HG03280 (cell line): ENCODE measurements around the gene RGS17.
"Not testable (repeated sequence)": the region's sequence is repeated elsewhere in the genome, so short reads cannot be mapped to it uniquely, and the experiment has no call there.

Experiments
- ATAC-seq: cut with Tn5 transposase; IDR thresholded peaks from one replicate; pipeline ENCODE4 v1.9.1; 2021; ENCODE audit warnings: mild to moderate bottlenecking, moderate library complexity; ENCODE audit not compliant: unreplicated experiment

The RGS17 gene

DNA sequence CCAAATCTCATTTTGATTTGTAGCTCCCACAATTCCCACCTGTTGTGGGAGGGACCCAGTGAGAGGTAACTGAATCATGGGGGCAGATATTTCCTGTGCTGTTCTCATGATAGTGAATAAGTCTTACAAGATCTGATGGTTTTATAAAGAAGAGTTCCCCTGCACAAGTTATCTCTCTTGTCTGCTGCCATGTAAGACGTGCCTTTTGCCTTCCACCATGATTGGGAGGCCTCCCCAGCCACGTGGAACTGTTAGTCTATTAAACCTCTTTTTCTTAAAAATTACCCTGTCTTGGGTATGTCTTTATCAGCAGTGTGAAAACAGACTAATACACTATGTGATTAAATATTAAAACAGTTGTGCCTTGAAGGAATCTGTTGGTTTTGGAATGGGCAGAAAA is 131.5 kb downstream of the RGS17 start:
- ATAC-seq = not testable (repeated sequence)

DNA sequence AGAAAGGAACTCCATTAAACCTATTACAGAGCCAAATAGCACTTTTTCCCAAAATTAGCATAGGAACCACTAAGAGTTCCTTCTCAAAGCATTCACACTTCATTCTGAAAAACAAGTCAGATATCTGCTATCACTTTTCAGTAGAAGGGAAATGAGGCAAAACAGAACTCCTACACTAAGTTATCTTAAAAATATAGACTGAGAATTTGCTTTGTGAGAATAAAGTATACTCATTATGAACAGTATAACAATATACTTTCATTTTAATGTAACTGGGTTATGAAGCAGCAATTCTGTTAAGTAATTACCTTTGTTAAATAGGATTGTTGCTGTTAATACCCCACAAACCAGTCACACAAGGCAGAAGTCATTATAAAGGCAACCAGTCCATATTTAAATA is 137.2 kb downstream of the RGS17 start:
- ATAC-seq = no peak

DNA sequence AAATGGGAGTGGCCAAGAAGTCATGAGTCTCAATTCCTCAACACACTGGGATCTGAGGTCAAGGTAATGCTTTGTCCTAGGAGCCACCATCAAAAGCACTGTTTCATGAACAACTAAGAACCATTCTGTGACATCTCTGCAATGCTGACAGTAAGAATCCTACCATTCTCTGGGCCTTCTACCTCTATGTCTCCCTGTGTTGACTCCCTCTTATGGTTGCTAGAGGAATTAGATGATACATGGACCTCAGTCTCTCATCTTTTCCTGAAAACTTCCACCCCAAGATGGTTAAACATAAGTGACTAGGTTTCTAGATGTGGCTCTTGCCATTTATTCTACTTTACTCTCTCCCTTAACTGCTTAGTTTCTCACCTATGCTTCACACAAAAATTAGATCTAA is 137.7 kb downstream of the RGS17 start:
- no peak for ATAC-seq

DNA sequence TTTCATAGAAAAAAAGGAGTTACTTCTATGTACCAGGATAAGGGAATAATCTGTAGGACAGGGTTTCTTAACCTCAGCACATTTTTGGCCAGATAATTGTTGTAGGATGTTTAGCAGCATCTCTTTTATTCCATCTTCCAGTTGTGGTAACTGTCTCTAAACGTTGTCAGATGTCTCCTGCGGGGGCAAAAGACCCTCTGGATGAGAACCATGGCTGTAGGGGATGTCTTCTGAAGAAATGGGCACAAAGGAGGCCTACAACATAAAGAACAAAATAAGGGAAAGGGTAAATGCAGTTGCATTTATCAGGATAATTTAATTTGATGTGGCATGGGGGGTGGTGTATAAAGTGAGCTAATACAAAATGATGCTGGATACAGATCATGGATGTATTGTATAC is 144.1 kb downstream of the RGS17 start:
- no peak for ATAC-seq

- not testable (repeated sequence) for ATAC-seq
These were observed 145.8 kb downstream of the RGS17 start for GRCh38 chr6:152985300-152985699.

- peak; percentile 22 for ATAC-seq
These were observed 146.6 kb downstream of the RGS17 start for GRCh38 chr6:152984513-152984872.

DNA sequence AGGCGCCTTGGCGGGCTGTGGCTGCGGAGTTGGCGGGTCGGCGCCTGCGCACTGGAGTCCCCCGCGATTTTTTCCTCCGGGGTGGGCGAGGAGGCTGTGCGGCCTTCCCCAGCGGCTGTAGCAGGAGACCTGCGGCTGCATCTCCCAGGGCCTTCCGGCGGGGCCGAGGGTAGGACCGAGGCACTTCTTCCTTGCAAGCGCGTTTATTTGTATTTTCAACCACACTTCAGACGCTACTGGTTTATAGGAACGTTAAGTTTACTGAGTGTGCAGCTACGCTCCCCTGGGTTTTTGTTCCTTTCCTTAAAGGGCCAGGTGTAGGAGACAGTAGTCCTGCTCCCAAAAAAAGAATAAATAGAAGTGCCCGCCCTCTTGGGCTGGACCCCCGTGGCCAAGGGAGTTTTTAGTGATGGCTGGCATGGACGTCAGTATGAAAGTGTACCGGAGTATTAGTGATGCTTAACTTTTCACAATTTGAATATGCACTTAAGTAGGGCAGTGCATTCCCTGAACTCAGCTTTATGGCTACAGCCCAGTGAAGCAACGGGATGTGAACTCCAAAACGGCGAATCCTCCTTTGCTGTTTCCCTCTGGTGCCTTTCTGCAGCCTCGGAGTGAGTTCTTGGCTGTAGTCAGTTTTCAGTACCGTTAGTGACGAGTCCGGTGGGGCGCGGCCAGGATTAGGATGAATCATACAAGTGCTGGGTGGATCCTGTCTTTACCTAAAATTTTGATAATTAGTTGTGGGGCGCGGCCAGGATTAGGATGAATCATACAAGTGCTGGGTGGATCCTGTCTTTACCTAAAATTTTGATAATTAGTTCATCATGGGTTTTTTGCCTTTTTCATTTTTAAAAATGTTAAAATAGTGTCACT is 147.2 kb downstream of the RGS17 start:
- ATAC-seq = peak; percentile 24

- ATAC-seq = peak; percentile 86
These were observed 148.0 kb downstream of the RGS17 start, which contains the start of gene FBXO5 for GRCh38 chr6:152982904-152983636. TSS of gene FBXO5 (minus strand) at chr6:152983041. CDS start at chr6:152982959, 82 bp downstream.

- peak; percentile 0 for ATAC-seq
These were observed 148.8 kb downstream of the RGS17 start for GRCh38 chr6:152981989-152982903.

- ATAC-seq = no peak
These were observed 149.9 kb downstream of the RGS17 start for GRCh38 chr6:152981219-152981618.

GRCh38 chr6:152980656-152981055 is 150.4 kb downstream of the RGS17 start:
- no peak for ATAC-seq

DNA sequence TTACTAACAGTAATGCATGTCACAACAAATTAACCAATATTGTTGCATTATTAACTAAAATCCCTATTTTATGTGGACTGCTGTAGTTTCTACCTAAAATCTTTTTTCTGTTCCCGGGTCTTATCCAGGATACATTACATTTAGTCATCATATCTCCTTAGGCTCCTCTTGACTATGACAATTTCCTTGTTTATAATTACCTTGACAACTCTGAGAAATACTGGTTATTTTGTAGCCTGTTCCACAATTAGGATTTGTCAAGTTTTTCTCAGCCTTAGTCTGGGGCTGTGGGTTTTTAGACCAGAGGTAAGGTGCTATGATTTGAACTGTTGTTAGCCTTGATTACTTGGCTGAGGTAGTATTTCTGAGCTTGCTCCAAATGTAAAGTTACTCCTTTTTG is 152.0 kb downstream of the RGS17 start:
- ATAC-seq = no peak

GRCh38 chr6:152978058-152978457 is 153.0 kb downstream of the RGS17 start:
- ATAC-seq = no peak

DNA sequence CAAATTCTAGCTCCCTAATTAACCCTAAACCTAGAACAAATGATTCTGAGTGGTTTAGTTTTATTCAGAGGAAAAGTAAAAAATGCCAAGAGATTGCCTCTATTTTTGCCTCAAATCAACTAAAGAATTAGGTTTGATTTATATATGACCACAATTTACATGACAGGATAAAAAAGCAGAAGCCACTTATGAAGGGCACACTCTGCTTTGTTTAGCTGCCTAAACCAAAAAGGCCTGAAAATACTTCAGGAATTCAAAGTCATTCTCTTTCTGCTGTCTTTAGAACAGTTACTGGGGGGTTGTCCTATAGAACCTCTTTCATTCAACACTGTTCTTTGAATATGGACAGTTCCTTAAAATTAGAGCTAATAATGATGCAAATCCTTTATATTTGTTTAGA is 153.5 kb downstream of the RGS17 start:
- no peak for ATAC-seq

DNA sequence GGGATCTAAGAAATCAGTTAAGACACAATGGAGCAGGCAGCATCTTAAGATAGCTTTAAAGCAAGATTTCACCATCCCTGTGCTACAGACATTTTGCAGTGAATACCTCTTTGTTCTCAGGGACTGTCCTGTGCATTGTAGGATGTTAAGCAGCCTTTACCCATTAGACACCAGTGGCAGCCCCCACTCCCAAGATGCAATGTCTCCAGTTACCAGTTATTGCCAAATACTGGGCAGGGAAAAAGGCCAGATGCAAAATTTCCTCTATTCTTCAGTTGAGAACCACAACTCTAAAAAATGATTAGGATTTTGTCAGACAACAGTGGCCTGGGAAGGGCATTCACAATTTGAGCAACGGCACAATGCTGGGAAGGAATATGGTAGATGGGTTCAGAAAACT is 154.3 kb downstream of the RGS17 start:
- ATAC-seq = no peak

- no peak for ATAC-seq
These were observed 155.7 kb downstream of the RGS17 start for GRCh38 chr6:152975204-152975915.

DNA sequence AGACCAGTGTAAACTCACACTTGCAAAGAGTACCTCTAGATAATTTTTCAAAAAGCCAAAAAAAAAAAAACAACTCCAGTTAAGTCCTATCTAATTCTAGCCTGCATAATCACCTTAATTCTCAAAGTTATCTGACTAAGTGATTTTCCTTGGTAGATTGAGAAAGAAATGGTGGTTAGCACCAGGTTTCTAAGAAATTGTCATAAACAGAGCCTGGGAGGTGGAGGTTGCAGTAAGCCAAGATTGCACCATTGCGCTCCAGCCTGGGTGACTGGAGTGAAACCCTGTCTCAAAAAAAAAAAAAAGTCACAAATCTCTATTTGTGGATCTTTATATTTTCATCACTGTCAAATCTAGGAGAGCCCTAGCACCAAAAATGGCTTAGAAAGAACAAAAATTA is 157.2 kb downstream of the RGS17 start:
- ATAC-seq = no peak

GRCh38 chr6:152969688-152970418 is 161.2 kb downstream of the RGS17 start:
- ATAC-seq = no peak

GRCh38 chr6:152966168-152966894 is 164.8 kb downstream of the RGS17 start:
- not testable (repeated sequence) for ATAC-seq
